HG03432 (cell line): ENCODE measurements around the gene UBE2G2.

Source experiments
- ATAC-seq: cut with Tn5 transposase; IDR thresholded peaks from one replicate; pipeline ENCODE4 v1.9.1; 2021; ENCODE audit warnings: mild to moderate bottlenecking, moderate library complexity; ENCODE audit not compliant: unreplicated experiment

The UBE2G2 gene, protein sequence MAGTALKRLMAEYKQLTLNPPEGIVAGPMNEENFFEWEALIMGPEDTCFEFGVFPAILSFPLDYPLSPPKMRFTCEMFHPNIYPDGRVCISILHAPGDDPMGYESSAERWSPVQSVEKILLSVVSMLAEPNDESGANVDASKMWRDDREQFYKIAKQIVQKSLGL

DNA sequence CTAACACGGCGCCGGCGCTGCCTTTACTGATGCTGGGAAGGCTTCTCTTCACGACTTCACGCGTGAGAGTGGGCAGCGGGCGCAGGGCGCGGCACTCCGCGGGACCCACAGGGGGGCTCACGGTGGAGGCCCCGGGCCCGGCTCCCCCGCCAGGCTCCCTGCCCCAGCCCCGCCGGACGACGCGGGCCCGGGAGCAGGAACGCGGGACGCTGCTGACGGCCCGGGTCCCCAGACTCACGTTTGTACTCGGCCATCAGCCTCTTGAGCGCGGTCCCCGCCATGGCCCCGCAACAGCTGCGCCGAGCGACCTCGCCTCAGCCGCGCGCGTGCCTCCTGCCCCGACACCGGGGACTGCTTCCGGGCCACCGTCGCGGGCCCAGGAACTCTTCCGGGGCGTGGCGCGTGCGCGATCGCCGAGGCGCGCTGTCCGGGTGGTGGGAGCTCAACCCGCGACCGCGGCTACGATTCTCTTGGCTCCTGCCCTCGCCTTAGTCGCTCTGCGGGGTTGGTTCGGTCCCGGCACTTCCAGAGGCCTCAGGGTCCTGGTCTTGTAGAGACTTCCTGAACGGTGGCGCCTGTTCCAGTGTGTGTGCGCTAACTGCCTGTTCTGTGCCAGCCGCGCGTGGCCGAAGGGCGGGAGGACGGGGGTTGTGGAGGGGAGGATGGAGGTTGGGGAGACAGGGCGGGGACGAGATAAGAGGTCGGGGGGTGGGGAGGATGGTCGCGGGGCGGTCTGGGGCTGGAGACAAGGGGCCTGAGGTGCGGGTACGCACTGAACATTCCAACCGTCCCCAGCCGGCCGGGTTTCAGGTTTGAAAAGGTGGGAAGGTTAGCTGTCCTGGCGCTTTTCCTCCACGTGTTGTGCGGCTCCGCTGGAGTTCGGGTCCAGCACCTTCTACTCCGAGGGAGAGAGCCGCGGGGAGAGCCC lies at the start of gene UBE2G2:
UBE2G2 (minus strand) TSS at position 353 of the 928 bp plus-strand sequence; CDS start at position 281, 72 bp downstream.
- peak; percentile 85 for ATAC-seq

DNA sequence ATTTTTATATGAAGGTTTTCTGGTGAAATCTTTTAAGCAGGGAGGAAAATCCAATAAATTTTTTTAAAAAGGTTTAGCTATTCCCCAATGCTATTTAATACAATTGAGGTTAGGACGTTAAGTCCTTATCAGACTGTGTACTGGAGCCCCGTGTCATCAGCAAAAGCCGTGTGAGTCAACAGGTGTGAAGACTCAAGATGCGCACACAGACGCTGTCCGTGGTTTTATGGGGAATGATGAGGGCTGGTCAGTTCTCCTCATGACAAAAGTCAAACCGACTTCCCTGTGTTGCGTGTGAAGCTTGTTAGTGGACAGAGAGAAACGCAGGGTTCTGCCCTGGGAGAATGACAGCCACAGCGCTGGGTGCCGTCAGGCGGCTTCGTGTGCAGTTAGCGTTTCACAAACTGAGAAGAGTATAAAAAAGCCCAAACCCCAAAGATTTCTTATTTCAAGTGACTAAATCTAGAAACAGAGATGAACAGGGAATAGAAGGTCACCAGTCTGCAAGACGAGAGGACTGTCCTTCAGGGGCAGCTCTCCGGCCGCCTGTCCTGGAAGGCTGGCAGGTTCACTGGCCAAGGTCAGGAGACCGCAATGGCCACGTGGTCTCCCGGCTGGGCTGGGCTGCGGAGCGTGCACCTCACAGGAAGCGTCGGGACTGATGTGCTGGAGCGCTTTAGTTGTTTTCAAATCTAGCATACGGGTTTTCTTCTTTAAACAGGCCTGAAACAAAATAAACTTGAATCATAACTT lies 49.5 kb upstream of the UBE2G2 start:
- ATAC-seq, result no peak

DNA sequence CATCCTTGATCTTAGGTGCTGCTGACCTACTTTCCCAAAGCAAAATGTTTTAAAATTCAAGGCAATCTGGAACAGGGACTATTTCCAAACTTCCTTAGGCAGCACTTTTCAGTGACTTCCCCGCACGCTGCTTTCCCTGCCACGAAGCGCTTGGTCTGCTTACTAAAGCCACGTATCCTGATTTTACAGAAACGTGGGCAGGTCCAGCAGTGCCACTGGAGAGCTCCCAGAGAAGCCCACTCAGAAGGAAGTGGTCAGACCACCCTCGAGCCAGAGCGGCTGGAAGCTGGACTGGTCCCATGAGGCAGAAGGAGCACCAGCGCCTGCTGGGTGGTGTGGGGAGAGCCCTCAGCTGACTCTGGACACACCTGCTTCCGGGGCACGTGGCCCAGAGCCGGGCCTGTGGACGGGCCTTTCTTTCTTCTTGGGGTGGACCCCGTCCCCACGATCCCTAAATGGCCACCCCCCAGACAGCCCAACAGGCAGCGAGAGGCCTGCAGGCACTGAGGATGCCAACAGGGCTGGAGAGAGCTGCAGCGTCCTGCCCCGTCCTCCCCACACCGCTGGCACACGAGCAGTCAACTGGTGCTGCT lies 48.7 kb upstream of the UBE2G2 start:
- ATAC-seq, result no peak

DNA sequence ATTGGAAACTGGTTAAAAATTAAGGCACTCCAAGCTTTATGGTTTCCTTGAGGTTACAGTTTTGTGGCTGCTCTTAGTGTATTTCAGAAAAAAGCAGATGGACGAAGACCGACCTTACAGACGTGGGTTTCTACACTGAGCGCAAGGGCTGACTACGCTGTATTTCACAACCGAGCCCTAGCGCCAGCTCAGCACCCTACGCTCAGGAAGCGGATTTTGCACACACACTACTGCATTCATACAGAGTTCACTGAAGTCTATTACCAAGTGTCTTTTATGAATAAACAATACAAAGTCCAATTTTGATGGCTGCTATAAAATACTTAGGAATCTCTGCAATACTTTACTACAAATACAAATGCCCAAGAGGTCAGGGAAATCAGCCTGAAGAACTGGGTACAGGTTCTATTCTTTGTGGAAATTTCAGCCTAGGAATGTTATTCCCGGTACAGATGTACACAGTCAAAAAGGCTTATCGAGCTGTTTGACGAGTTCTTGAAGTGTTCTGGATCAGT lies 48.1 kb upstream of the UBE2G2 start:
- no peak for ATAC-seq

DNA sequence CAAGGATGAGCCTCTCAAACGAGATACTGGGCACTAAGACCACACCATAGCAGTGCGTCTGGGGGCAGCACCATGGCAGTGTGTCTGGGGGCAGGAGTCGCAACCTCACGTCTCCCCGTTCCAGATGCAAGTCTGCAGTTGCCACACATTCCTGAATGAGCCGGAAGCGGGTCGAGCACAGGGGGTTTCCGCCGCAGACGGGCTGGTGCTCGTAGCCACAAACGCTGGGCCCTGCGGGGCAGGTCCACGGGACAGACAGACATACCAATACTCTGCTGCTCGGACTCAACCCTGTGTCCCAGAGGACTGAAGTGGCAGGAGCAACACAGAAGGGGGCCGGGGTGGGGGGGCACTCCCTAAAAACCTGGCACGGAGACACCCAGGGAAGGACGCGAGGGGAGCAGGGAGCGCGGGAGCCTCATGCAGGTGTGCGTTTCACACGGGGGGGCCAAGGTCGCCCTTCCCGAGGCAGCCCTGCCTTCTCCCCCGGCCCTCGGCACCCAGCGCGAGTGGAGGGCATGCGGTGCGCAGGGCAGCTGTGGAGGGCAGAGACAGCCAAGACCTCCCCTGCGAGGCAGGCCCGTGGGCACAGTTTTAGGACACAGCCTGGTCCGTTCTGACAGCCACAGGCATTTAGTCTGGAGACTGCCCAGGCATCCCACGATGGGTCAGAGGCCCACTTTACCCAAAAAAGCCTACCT lies 47.4 kb upstream of the UBE2G2 start:
- ATAC-seq, result no peak

DNA sequence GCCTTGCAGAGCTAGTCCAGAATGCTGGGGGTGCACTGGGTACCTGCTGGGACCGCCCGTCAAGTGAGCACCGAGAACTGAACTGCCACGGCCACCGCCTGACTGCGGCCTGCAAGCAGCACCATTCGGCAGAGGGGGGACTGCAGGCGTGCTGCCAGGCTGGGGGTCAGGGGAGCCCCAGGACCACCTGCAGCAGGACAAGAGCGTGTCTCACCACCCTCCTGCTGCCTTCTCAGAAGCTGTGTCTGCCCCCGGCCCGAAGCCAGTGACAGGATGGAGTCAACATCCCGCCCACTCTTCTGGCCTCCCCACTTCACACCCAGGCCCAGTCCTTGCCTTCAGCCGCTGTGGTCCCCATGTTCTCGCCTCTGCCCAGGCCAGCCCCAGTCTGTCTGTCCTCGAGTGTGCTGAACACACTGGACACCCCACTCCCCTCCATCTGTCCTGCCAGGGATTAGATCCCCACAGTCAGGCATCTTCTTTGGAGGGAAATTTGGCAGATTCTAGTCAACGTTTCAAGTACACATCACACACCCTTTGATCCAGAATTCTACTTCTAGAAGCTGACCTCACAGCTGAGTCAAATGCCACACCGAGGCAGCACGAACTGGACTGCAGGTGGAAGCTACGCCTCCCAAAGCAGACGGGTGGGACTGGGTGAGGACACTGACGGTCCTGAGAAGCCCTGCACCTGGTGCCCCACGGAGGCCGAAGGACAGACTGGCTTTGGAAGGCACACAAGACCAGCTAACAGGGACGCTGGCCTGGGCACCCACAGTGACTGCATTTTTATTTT lies 45.8 kb upstream of the UBE2G2 start:
- ATAC-seq, result no peak

DNA sequence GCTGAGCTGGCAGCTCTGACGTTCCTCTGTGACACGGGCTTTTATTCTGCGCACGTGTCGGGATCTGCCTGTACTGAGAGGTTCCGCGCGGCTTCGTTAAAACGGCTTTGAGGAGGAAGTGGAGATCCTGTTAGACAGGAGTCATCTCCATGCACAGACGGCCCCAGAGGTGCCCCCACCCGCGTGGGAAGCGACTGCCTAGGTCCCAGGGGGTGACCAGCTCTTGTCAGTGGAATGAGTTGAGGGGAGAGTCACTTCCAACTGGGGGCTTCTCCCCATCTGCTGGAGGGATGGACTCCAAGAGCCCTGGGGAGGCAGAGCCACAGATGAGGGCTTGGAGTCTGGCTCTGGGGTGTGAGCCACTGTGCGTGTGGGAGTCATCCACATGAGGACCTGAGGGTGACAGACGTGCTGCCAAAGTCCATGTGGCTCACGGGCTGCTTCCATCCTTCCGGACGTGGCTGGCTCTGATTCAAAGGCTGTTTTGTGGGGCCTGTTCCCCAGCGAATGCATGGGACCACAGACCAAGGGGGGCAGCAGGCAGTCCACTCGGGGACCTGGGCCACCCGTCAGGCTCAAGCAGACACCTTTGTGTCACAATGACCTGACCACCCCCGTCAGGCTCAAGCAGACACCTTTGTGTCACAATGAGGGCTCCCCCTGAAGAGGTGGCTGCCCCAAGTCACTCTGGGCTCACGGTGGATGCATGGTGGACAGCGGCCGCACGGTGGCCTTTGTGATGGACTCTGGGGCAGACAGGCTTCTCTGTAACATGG lies 45.1 kb upstream of the UBE2G2 start:
- no peak for ATAC-seq

DNA sequence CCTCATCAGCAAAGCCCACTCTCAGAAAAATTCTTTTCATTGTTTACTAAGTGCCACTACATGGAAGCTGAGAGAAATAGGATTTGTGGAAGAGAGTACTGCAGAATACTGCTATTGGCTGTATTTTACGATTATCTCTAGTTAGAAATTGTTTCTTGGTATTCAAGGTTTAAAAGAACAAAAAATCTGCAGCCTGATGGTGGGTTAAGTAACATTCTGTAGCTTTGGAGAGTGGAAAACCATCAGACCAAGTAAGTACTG lies 44.5 kb upstream of the UBE2G2 start:
- no peak for ATAC-seq

DNA sequence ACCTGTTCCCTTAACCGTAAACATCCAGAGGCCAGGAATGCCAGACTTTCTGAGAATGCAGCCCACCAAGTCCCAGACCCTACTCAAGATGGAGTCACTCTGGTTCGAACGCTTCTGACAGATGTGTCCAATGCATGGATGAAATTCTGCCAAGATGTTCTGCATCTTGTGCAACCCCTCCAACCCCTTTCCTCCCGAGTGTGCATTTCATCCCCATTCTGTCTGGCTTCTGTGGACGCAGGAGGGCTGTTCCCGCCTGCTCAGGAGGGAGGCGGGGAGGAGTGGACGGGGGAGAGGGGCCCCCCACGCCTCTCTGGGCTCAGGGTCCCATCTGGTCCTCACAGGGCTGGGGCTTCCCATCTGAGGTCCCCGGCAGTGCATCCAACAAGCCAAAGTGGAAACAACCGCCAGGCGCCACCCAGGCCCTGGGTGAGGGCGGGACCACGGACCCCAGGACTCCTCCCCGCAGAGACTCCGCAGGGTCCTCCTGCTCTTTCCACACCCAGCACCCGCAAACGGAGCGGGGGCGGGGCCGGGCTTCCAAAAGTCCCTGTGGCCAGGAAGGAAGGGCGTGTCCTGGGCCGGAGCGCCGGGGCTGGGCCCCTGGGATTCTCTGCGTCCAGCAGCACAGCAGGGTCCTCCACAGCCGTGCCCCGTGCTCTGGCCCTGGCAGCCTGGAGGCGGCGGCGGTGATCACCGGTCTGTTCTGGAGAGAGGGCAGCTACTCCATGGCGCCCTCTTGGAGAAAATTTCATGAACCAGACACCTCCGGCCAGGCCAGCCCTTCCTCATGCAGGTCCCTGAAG lies 44.0 kb upstream of the UBE2G2 start:
- ATAC-seq, result peak; percentile 67

DNA sequence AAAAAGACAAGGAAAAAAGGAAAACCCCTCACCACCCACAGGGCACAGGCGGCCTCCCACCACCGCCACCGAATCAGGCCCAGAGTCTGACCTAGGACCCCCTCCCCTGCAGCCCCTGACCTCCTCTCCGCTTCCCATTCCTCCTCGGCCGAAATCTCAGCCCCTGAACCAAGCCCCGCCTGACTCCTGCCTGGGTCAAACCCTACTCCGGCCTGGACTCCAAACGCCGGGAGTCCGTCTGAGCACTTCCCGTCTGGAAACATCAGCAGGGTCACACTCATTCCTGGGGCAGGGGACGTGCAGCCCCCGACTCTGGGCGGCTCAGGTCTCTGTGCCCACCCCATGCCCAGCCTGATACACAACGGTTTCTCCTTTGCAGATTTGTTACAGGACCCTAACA lies 42.6 kb upstream of the UBE2G2 start:
- no peak for ATAC-seq

DNA sequence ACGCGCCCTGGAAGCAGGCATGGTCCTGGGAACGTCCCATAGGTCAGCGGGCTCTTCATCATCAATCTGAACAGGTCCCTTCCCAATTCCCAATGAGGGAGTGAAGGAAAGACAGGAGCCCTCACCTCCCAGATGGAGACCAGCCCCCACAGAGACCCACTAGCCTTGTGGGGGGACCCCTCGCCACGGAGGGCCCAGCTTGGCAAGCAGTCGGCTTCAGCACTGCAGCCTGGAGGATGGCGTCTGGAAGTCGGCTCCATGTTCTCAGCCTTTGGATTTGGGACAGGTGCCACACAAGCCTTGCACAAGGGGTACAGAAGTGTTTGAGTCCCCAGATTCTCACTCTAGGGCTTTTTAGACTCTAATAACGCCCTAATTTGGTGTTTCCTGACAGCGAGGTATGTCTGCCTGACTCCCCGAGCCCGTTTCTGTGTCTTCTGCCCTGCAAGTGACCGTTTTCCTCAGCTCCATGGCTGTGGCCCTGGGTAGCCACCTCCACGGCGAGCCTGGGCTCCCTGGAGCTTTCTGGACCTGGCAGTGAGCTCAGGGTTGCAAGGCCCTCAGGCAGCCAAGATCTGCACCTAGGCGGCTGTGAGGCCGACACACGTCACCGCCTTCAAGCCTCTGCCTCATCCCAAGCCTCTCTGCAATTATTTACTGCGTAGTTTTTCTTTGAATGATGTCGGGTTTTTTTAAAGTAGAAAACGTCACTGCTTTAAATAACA lies 41.3 kb upstream of the UBE2G2 start:
- ATAC-seq, result no peak

DNA sequence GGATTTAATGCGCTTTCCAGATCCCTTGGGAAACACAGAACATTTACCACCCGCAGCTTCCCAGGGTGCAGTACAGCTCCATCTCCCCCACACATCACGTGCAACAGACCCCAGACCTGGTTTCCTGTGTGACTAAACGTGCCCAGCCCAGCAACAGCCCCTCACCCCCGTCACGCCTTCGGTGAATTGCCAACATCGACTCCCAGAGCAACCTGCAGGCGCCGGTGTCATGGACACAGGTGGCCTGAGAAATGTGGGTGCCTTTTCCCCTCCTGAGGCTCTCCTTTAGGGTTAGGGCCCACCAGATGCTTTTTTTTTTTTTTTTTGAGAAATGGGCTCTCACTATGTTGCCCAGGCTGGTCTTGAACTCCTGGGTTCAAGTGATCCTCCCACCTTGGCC lies 40.5 kb upstream of the UBE2G2 start:
- no peak for ATAC-seq

DNA sequence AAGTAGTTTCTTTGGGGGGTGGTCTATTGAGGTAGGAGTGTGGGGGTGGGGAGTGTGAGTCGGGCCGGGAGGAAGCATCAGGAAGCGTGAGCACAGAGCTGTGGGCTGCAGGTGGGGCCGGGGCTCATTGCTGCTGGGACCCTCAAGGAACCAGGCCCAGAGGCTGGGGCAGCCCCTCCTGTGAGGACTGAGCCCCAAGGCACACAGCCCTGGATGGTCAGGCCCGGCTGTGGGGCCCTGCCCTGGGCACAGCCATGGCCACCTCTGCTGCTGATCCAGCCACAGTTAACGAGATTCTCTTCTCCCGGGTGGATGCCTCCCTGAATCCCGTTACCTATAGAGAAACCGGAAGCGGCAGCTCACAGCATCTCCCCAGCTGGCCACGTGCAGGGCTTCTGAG lies 39.2 kb upstream of the UBE2G2 start:
- ATAC-seq, result no peak

DNA sequence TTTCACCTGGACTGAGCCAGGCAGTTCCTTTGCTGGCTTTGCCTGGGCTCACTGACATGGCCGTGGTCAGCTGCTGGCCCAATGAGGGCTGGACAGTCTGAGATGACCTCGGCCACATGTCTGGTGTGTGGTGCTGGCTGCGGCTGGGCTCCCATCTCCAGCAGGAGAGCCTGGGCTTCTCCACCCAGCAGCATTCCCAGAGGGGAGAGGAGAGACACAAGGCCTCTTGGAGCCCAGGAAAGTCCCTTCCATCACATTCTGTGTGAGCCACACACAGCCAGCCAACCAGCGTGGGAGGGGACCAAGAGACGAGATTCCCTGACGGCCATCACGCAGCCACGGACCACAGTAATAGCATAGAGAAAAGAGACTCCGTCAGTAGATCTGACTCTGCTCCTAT lies 37.3 kb upstream of the UBE2G2 start:
- ATAC-seq, result no peak

DNA sequence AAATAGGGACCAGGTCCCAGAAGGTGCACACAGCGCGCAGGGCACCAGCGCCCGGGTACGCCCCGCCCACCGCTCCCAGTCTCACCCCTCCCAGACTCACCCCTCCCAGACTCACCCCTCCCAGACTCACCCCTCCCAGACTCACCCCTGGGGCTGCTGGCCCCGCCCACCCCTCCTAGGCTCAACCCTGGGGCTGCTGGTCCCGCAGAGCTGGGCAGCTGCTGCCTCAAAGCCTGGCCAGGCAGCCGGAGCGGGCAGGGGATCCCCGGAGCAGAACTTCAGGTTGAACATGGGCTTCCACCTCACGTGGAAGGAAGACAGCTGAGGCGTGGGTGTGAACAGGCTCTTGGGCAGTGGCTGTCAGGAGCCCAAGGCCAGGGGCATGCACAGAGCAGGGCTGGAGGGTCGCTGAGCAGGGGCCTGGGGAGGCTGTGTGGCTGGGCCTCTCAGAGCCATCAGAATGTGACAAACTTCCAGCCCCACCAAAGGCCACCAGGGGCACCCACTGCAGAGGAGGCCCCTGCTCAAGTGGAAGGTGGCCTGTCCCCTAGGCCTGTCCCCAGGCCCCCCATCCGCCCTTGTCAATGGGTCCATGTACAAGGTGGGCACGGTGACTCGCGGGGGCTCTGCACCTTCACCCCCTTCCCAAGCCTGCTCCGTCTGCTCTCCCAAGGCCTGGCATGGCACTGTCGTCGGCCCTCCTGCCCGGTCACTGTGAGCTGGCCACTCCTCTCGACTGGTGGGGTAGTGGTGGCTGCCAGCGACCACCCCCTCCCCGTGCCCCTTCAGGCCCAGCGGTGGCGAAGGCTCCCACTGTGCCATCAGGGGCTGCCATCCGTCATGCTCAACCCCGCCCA lies 36.6 kb upstream of the UBE2G2 start:
- no peak for ATAC-seq

DNA sequence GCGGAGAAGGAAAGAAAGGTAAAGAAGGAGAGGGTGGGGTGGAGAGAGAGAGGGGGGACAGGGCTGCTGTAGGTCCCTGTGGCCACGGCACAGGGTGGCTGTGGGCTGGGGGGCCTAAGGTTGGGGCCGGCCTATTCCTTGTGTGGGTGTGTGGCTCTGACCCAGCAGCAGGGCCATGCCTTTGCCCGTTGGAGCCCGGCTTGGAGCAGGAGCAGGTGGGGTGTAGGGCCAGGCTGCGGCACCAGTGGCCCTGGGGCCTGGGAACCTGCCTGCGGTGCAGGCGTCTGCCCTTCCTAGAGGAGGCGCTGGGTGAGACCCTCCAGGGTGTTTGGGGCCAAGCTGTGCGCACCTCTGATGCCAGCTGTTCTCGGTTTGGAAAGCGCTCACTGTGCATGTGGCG lies 35.9 kb upstream of the UBE2G2 start:
- ATAC-seq, result no peak
